Cardiac muscle cell (in vitro differentiated cells and primary cell): ENCODE data around the gene KIAA1671. TPM values are rescaled to one million over a fixed set of nuclear protein-coding genes. Genes with fewer than 3 reads are reported as not detected.

Experiments used
- DNase-seq, 2 donors: peaks; one replicate each; pipeline versions ENCODE4 v3.0.0 to v3.0.0-alpha.2; 2010 to 2017; ENCODE audit warnings: low read depth in 1 of 2, low spot score in 1 of 2
- H3K27ac ChIP-seq: fragments of 200-600 bp; sonication (generic); 2 replicates; pipeline ENCODE4 v1.5.1; 2016
- H3K27me3 ChIP-seq: fragments of 200-600 bp; sonication (generic); 2 replicates; pipeline ENCODE4 v1.6.0; 2016; ENCODE audit warnings: control low read depth
- H3K36me3 ChIP-seq: fragments of 200-600 bp; sonication (generic); 2 replicates; pipeline ENCODE4 v1.5.1; 2016; ENCODE audit warnings: control low read depth
- H3K4me1 ChIP-seq: fragments of 200-600 bp; sonication (generic); 2 replicates; pipeline ENCODE4 v1.8.1; 2017; ENCODE audit warnings: low read depth, mild to moderate bottlenecking, mixed run types
- H3K4me3 ChIP-seq: fragments of 200-600 bp; sonication (generic); 2 replicates; pipeline ENCODE4 v1.5.1; 2016; ENCODE audit warnings: mild to moderate bottlenecking
- H3K9me3 ChIP-seq: fragments of 200-600 bp; sonication (generic); 2 replicates; pipeline ENCODE4 v1.5.1; 2017; ENCODE audit warnings: low read depth, mild to moderate bottlenecking, control low read depth
- CTCF ChIP-seq: IDR thresholded peaks from 2 replicates; pipeline ENCODE4 v1.5.1; 2012; ENCODE audit warnings: low read depth, mild to moderate bottlenecking, low read length
- polyA plus RNA-seq: library from polyadenylated mRNA; unstranded; fragments of >200 nt; fragmentation: Nextera tagmentation; extraction: Ambion mirVana; gene quantifications from 2 replicates; pipeline ENCODE4 v1.2.1, GENCODE V29; 2016
- total RNA-seq: library from RNA; depleted of rRNA; stranded (reverse); fragments of >200 nt; gene quantifications from 2 replicates; pipeline ENCODE4 v1.2.3, GENCODE V29; 2016

KIAA1671 gene
- total and polyA plus RNA-seq, 2 experiments from 2014 or later, result 10.9 to 37.3 TPM

DNA sequence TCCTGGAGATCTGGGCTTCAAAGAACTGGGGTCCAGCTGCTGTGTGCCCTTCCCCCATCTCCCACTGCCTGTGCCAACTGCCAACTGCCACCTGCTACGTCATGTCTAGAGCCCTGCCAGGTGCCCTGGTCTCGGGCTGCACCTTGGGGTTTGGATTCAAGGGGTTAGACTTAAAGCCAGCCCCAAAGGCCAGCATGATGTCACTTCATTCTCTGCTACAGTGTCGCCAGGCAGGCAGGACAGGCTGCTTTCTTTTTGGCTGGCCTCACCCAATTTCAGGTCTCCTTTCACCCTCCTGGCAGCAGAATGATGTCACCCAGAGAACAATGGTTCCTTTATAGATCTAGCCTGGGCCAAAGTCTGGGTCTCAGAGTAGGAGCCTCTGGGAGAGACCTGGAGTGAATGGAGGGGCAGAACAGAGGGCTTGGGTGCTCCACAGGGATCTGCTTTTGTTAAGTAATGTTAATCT, 167.6 kb downstream of the KIAA1671 start:
- TF ChIP-seq CTCF, result no peak
- Histone ChIP-seq H3K4me3 (no peak overlapping the region), H3K27ac (no peak overlapping the region), H3K27me3 (no peaks in the 10 kb centered on the region), H3K36me3 (no peaks in the 10 kb centered on the region), H3K9me3 (no peaks in the 10 kb centered on the region), H3K4me1 (no peaks in the 10 kb centered on the region)
- peak in 1 of 2 donors; percentile 14 for DNase-seq

- DNase-seq, result no peak
- no peaks in the 10 kb centered on the region for H3K9me3 ChIP-seq
- H3K27ac ChIP-seq, result no peak overlapping the region
- no peak overlapping the region for H3K4me3 ChIP-seq
- no peaks in the 10 kb centered on the region for H3K27me3 ChIP-seq
- H3K4me1 ChIP-seq, result no peaks in the 10 kb centered on the region
- no peak for TF ChIP-seq CTCF
- H3K36me3 ChIP-seq, result no peaks in the 10 kb centered on the region
These were observed 168.3 kb downstream of the KIAA1671 start for GRCh38 chr22:25120761-25121212.

- H3K4me3 ChIP-seq, result no peak overlapping the region
- no peak for DNase-seq
- H3K36me3 ChIP-seq, result no peaks in the 10 kb centered on the region
- no peak for TF ChIP-seq CTCF
- H3K4me1 ChIP-seq, result no peaks in the 10 kb centered on the region
- H3K27ac ChIP-seq, result no peak overlapping the region
- no peaks in the 10 kb centered on the region for H3K9me3 ChIP-seq
- no peaks in the 10 kb centered on the region for H3K27me3 ChIP-seq
These were observed 169.7 kb downstream of the KIAA1671 start for GRCh38 chr22:25122136-25122764.

- TF ChIP-seq CTCF, result no peak
- no peak for DNase-seq
- H3K4me3 ChIP-seq, result no peak overlapping the region
These were observed 171.2 kb downstream of the KIAA1671 start for GRCh38 chr22:25123677-25124076.

GRCh38 chr22:25125693-25126357, 173.3 kb downstream of the KIAA1671 start:
- no peak for DNase-seq
- Histone ChIP-seq H3K9me3 (no peaks in the 10 kb centered on the region), H3K4me1 (no peaks in the 10 kb centered on the region), H3K4me3 (no peak overlapping the region), H3K27me3 (no peaks in the 10 kb centered on the region), H3K27ac (no peak overlapping the region), H3K36me3 (no peaks in the 10 kb centered on the region)
- no peak for TF ChIP-seq CTCF

More at GRCh38 chr22:25123677-25124076, 171.2 kb downstream of the KIAA1671 start:
- H3K27me3 ChIP-seq, result no peaks in the 10 kb centered on the region
- H3K4me1 ChIP-seq, result no peaks in the 10 kb centered on the region
- no peaks in the 10 kb centered on the region for H3K9me3 ChIP-seq
- no peak overlapping the region for H3K27ac ChIP-seq
- no peaks in the 10 kb centered on the region for H3K36me3 ChIP-seq
